22Rv1 (cell line): Measurements from ENCODE around the gene SCO1.

Experiments used
- ZFX ChIP-seq: fragments of 450-650 bp; IDR thresholded peaks from 2 replicates; pipeline ENCODE4 v1.6.1; 2017; ENCODE audit warnings: antibody characterized with exemption, borderline replicate concordance
- TF ChIP-seq, protein P1 (sequence below): fragments of 450-650 bp; IDR thresholded peaks from 2 replicates; pipeline ENCODE4 v1.5.1; 2017; ENCODE audit warnings: mild to moderate bottlenecking

DNA sequence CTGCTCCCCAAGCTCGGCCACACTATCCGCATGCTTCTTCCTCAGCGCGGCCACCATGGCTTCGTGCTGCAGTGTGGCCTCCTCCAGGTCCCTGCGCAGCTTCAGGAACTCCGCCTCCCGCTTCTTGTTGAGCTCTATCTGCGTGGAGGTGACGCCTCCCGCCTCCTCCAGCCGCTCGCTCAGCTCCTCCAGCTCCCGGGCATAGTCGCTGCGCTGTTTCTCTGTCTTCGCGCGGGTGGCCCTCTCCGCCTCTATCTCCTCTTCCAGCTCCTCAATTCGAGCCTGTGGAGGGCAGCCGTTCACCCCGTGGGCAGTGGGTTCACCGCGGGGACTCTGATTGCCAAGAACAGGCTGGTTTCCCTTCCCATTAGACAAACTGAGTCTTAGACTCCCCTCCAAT lies 59.2 kb downstream of the SCO1 start:
- TF ChIP-seq, protein P1, sequence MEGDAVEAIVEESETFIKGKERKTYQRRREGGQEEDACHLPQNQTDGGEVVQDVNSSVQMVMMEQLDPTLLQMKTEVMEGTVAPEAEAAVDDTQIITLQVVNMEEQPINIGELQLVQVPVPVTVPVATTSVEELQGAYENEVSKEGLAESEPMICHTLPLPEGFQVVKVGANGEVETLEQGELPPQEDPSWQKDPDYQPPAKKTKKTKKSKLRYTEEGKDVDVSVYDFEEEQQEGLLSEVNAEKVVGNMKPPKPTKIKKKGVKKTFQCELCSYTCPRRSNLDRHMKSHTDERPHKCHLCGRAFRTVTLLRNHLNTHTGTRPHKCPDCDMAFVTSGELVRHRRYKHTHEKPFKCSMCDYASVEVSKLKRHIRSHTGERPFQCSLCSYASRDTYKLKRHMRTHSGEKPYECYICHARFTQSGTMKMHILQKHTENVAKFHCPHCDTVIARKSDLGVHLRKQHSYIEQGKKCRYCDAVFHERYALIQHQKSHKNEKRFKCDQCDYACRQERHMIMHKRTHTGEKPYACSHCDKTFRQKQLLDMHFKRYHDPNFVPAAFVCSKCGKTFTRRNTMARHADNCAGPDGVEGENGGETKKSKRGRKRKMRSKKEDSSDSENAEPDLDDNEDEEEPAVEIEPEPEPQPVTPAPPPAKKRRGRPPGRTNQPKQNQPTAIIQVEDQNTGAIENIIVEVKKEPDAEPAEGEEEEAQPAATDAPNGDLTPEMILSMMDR, result no peak
- no peak for TF ChIP-seq ZFX
